ENCODE results near the gene CSH2.
"Not testable (repeated sequence)": the region's sequence is repeated elsewhere in the genome, so short reads cannot be mapped to it uniquely, and the experiment has no call there.

CSH2 gene

GRCh38 chr17:63873577-63873976 lies at the start of gene CSH2:
Gene CSH2, minus strand, starts transcription at chr17:63873677. Its CDS starts 63 bp downstream, at chr17:63873614.
- in situ Hi-C loops (cut with MboI; ENCODE audit: low sequenced_read_pairs, unreplicated experiment); DNase-seq (ENCODE audit: low spot score): not testable (repeated sequence)

GRCh38 chr17:63922402-63922801 lies 48.9 kb upstream of the CSH2 start:
- not testable (repeated sequence) for DNase-seq (ENCODE audit: low spot score)
- in situ Hi-C loops (cut with MboI; ENCODE audit: low sequenced_read_pairs, unreplicated experiment): loop anchor here (25.0 kb wide), 1 partner anchor 365 kb away; no protein-coding TSS in a partner anchor

GRCh38 chr17:63920779-63921178 lies 47.3 kb upstream of the CSH2 start:
- in situ Hi-C loops (cut with MboI; ENCODE audit: low sequenced_read_pairs, unreplicated experiment): loop anchor here (25.0 kb wide), 1 partner anchor 367 kb away; no protein-coding TSS in a partner anchor
- DNase-seq (ENCODE audit: low spot score): not testable (repeated sequence)

GRCh38 chr17:63920050-63920449 lies 46.6 kb upstream of the CSH2 start:
- DNase-seq (ENCODE audit: low spot score): not testable (repeated sequence)
- in situ Hi-C loops (cut with MboI; ENCODE audit: low sequenced_read_pairs, unreplicated experiment): loop anchor here (25.0 kb wide), 1 partner anchor 367 kb away; no protein-coding TSS in a partner anchor

GRCh38 chr17:63919311-63919723 lies 45.8 kb upstream of the CSH2 start:
- in situ Hi-C loops (cut with MboI; ENCODE audit: low sequenced_read_pairs, unreplicated experiment): loop anchor here (10.0 to 25.0 kb wide), 3 partner anchors 105 to 368 kb away; partner anchors contain the start of genes ERN1 and ICAM2
- peak; percentile 88 for DNase-seq (ENCODE audit: low spot score)

GRCh38 chr17:63918789-63919305 lies 45.4 kb upstream of the CSH2 start, which contains the start of gene GH1:
Gene GH1, minus strand, starts transcription at chr17:63918839. Its CDS starts 63 bp downstream, at chr17:63918776.
- DNase-seq (ENCODE audit: low spot score): not testable (repeated sequence)
- in situ Hi-C loops (cut with MboI; ENCODE audit: low sequenced_read_pairs, unreplicated experiment): loop anchor here (10.0 to 25.0 kb wide), 3 partner anchors 106 to 368 kb away; partner anchors contain the start of genes ERN1 and ICAM2

More at GRCh38 chr17:63919311-63919723, 45.8 kb upstream of the CSH2 start:
- peak; percentile 90 for TF ChIP-seq CTCF (IDR thresholded peaks at IDR 0.05; ENCODE audit: borderline replicate concordance, control extremely low read depth, extremely low read depth, insufficient read depth, missing control alignments)

GRCh38 chr17:63918305-63918704 lies 44.8 kb upstream of the CSH2 start:
- in situ Hi-C loops (cut with MboI; ENCODE audit: low sequenced_read_pairs, unreplicated experiment): loop anchor here (10.0 to 25.0 kb wide), 3 partner anchors 106 to 369 kb away; partner anchors contain the start of genes ERN1 and ICAM2
- no peak for TF ChIP-seq CTCF (IDR thresholded peaks at IDR 0.05; ENCODE audit: borderline replicate concordance, control extremely low read depth, extremely low read depth, insufficient read depth, missing control alignments)
- DNase-seq (ENCODE audit: low spot score): no peak

- in situ Hi-C loops (cut with MboI; ENCODE audit: low sequenced_read_pairs, unreplicated experiment): loop anchor here (10.0 to 25.0 kb wide), 3 partner anchors 107 to 370 kb away; partner anchors contain the start of genes ERN1 and ICAM2
- no peak for TF ChIP-seq CTCF (IDR thresholded peaks at IDR 0.05; ENCODE audit: borderline replicate concordance, control extremely low read depth, extremely low read depth, insufficient read depth, missing control alignments)
- no peak for DNase-seq (ENCODE audit: low spot score)
These were observed 44.2 kb upstream of the CSH2 start for GRCh38 chr17:63917646-63918045.

GRCh38 chr17:63917206-63917605 lies 43.7 kb upstream of the CSH2 start:
- in situ Hi-C loops (cut with MboI; ENCODE audit: low sequenced_read_pairs, unreplicated experiment): loop anchor here (10.0 to 25.0 kb wide), 3 partner anchors 108 to 370 kb away; partner anchors contain the start of genes ERN1 and ICAM2
- DNase-seq (ENCODE audit: low spot score): not testable (repeated sequence)

GRCh38 chr17:63916566-63917185 lies 43.2 kb upstream of the CSH2 start:
- in situ Hi-C loops (cut with MboI; ENCODE audit: low sequenced_read_pairs, unreplicated experiment): loop anchor here (10.0 to 25.0 kb wide), 3 partner anchors 108 to 371 kb away; partner anchors contain the start of genes ERN1 and ICAM2
- DNase-seq (ENCODE audit: low spot score): no peak
- no peak for TF ChIP-seq CTCF (IDR thresholded peaks at IDR 0.05; ENCODE audit: borderline replicate concordance, control extremely low read depth, extremely low read depth, insufficient read depth, missing control alignments)

GRCh38 chr17:63915753-63916152 lies 42.3 kb upstream of the CSH2 start:
- in situ Hi-C loops (cut with MboI; ENCODE audit: low sequenced_read_pairs, unreplicated experiment): loop anchor here (10.0 to 25.0 kb wide), 3 partner anchors 109 to 372 kb away; partner anchors contain the start of genes ERN1 and ICAM2
- DNase-seq (ENCODE audit: low spot score): not testable (repeated sequence)

Data from GM13976 (cell line).